Tracheal epithelial cell (primary cell): Measurements from ENCODE around the gene FAM216A. TPM values are rescaled to one million over a fixed set of nuclear protein-coding genes. Genes with fewer than 3 reads are reported as not detected.

Source experiments
- total RNA-seq: library from RNA; depleted of rRNA; stranded (reverse); fragments of >200 nt; gene quantifications from 2 replicates; pipeline ENCODE4 v1.2.1, GENCODE V29; 2014

Gene FAM216A
- 8.3 and 8.9 TPM in 2 replicates for total RNA-seq

GRCh38 chr12:110468214-110469048, at the start of gene FAM216A, which contains the start of gene GPN3:
Gene FAM216A, plus strand, starts transcription at chr12:110468845. Its CDS starts 31 bp downstream, at chr12:110468876.
Gene GPN3, minus strand, starts transcription at chr12:110468257. Its CDS starts 54 bp downstream, at chr12:110468203.

DNA sequence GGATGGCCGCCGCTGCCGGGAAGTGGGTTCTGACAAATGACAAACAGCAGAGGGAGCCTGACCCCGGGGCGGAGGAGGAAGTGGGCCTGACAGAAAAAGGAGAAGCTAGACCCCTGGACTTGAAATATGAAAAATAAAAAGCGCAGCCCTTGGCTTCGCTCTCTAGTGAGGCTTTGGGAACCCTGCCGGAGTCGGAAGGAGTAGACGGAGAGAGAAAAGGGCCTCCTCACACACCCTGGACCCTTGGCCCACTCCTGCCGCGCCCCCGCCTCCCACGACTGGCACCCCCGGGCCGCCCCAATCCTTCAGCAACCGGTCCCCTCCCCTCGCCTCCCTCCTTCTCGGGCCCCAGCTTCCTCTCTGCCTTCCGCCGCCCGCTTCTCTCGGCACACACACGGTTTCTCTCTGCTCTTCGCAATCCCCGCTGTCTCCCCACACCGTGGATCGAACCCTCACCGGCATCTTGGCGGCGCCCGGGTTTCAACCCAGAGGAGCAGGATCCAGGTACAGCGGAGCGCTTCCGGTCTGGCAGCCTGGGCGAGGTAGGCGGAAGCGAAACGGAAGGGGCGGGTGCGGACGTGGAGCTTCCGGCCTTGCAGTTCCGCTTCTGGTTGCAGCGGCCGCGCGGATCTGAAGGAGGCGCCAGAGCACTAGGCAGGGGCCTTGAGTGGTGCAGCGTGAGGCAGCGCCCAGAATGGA, 18.7 kb upstream of the FAM216A start, which contains the start of gene ARPC3:
ARPC3 (minus strand) TSS at position 539 of the 699 bp plus-strand sequence; CDS start at position 462, 77 bp downstream.

DNA sequence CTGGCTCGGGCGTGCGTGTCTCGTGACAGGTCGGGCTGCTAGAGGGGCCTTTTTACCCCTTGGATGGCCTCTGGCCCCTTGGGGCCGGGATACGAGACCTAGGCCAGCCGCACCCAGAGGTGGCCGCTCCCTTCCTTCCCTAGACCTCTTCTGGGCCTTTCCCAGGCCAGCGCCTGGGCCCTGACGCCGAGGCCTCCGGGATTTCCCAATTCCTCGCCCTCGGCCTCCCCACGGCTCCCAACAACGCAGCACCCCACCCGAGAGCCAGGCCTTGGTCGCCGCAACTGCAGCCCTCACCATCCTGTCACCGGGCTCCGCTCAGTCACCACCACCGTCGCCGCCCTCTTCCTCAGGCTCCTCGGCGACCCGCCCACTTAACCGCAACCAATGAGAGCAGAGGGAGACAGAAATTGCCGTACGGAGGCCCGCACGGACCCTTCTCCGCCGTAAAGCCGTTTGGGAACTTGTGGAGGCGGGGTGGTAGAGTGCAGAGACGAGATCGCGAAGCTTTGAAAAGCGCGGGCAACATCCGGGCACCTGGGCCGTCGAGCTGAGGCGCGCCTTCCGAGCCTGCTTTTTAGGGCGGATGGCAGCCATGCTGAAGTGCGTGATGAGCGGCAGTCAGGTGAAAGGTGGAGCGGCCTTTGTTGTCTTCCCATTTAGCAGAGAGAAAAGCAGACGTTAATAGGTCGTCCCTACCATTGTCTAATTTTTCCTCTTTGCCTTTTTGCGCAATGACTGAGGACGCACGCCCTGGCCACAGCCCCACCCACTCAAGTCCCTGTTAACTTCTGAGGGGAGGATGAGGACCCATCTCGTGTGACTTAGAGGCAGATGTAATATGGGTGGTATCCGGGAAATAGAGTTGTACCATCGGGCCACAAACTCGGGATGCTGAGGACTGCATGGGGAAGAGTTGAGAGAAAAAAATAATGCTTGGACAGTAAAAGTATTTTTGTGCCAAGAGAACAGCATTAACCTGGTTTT, 33.4 kb downstream of the FAM216A start, which contains the start of the genes RAD9B and VPS29:
RAD9B (plus strand) TSS at position 580 of the 987 bp plus-strand sequence; CDS start at position 587, 7 bp downstream.
VPS29 (minus strand) TSS at position 360 of the 987 bp plus-strand sequence; CDS start at position 300, 60 bp downstream.

Other genes starting within 250 kb of the FAM216A start
- gene ATP2A2, start 187.6 kb upstream of the FAM216A start, total RNA-seq = 127 and 141 TPM in 2 replicates
- gene ANAPC7, start 65.1 kb upstream of the FAM216A start, total RNA-seq = 36.0 and 41.0 TPM in 2 replicates
- 286 and 325 TPM in 2 replicates for gene ARPC3, start 18.5 kb upstream of the FAM216A start, total RNA-seq
- gene GPN3, start 588 bp upstream of the FAM216A start, total RNA-seq = 16.0 and 19.5 TPM in 2 replicates
- 49.7 and 71.1 TPM in 2 replicates for gene VPS29, start 33.3 kb downstream of the FAM216A start, total RNA-seq
- gene RAD9B, start 33.5 kb downstream of the FAM216A start, total RNA-seq = 0.21 and 0.24 TPM in 2 replicates
- 10.1 and 16.0 TPM in 2 replicates for gene PPTC7, start 114.5 kb downstream of the FAM216A start, total RNA-seq
- 9.6 and 11.6 TPM in 2 replicates for gene TCTN1, start 145.3 kb downstream of the FAM216A start, total RNA-seq
- gene HVCN1, start 220.3 kb downstream of the FAM216A start, total RNA-seq = 0.48 and 0.85 TPM in 2 replicates